ENCODE results near the gene SORCS3. TPM values are rescaled to one million over a fixed set of nuclear protein-coding genes. Genes with fewer than 3 reads are reported as not detected.

The SORCS3 gene
- polyA plus RNA-seq, 1 donor from 2014 or later: 9.8 TPM

DNA sequence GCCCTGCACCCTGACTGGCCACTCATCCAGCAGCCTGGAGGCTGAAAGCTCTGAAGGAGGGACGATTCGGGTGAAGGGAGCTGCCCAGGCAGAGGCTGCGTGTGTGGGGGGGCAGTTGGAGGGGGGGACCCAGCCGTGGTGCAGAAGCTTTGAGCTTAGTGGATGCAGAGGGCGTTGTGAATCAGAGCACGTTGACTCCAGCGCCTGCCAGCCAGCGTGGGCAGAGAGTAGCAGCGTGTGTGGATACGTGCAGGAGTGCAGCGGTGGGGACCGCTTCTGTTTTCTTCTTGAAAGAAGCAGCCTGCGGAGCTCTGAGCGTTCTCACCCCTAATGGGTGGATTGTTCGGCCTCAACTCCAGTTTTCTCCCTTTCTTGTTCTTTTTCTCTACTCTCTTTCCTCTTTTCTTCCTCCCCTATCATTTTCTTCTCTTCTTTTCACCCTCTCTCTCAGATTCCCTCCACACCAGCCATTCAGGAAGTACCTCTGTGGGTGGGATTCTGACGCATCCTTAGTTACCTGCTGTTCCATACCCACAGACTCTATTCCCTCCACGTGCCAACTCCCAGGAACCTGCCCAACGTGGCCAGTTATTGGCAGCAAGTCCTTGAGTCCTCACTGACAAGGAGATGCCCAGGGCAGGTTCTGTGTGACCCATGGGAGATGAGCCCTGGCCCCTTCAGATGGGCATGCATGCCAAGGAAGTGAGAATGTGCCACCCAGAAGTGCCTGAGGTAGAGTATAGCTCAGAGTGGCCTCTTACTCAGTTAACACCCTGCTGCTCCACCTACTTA, 47.4 kb downstream of the SORCS3 start:
- Histone ChIP-seq H3K9me3 (ENCODE audit: low read length) (no peaks in the 10 kb centered on the region), H3K9ac (ENCODE audit: low read length) (no peak overlapping the region), H3K36me3 (ENCODE audit: insufficient read depth, low read length) (no peaks in the 10 kb centered on the region), H3K79me2 (replicated peaks; ENCODE audit: insufficient read depth, low read length) (no peaks in the 10 kb centered on the region), H3K4me3 (ENCODE audit: low read length) (no peak overlapping the region), H3K9me2 (ENCODE audit: insufficient read depth, low read length) (no peaks in the 10 kb centered on the region), H3K27ac (ENCODE audit: low read length) (no peak overlapping the region), H3K27me3 (ENCODE audit: insufficient read depth, low read depth, low read length) (no peaks in the 10 kb centered on the region), H2AFZ (ENCODE audit: low read depth, low read length) (no peak overlapping the region), H3K4me2 (ENCODE audit: low read length) (no peak overlapping the region), H3F3A (ENCODE audit: insufficient read depth, low read length, poor library complexity, severe bottlenecking) (no peaks in the 10 kb centered on the region), H4K20me1 (ENCODE audit: insufficient read depth) (no peaks in the 10 kb centered on the region)
- TF ChIP-seq SMC3 (conservative IDR thresholded peaks at IDR 0.05; ENCODE audit: poor library complexity): no peak
- no peak for TF ChIP-seq RAD21 (conservative IDR thresholded peaks at IDR 0.05)
- no peak for TF ChIP-seq EP300 (conservative IDR thresholded peaks at IDR 0.05; ENCODE audit: poor library complexity, severe bottlenecking)
- TF ChIP-seq, protein P1, sequence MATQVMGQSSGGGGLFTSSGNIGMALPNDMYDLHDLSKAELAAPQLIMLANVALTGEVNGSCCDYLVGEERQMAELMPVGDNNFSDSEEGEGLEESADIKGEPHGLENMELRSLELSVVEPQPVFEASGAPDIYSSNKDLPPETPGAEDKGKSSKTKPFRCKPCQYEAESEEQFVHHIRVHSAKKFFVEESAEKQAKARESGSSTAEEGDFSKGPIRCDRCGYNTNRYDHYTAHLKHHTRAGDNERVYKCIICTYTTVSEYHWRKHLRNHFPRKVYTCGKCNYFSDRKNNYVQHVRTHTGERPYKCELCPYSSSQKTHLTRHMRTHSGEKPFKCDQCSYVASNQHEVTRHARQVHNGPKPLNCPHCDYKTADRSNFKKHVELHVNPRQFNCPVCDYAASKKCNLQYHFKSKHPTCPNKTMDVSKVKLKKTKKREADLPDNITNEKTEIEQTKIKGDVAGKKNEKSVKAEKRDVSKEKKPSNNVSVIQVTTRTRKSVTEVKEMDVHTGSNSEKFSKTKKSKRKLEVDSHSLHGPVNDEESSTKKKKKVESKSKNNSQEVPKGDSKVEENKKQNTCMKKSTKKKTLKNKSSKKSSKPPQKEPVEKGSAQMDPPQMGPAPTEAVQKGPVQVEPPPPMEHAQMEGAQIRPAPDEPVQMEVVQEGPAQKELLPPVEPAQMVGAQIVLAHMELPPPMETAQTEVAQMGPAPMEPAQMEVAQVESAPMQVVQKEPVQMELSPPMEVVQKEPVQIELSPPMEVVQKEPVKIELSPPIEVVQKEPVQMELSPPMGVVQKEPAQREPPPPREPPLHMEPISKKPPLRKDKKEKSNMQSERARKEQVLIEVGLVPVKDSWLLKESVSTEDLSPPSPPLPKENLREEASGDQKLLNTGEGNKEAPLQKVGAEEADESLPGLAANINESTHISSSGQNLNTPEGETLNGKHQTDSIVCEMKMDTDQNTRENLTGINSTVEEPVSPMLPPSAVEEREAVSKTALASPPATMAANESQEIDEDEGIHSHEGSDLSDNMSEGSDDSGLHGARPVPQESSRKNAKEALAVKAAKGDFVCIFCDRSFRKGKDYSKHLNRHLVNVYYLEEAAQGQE (IDR thresholded peaks at IDR 0.05; ENCODE audit: borderline replicate concordance): no peak
- no peak for TF ChIP-seq EZH2 (IDR thresholded peaks at IDR 0.05; ENCODE audit: borderline replicate concordance, insufficient read depth, low read length, poor library complexity, severe bottlenecking)
- TF ChIP-seq POLR2AphosphoS5 (IDR thresholded peaks at IDR 0.05): no peak
- TF ChIP-seq TAF1 (IDR thresholded peaks at IDR 0.05; ENCODE audit: low read depth): no peak
- no peak for TF ChIP-seq MXI1 (conservative IDR thresholded peaks at IDR 0.05; ENCODE audit: poor library complexity, severe bottlenecking)
- TF ChIP-seq, protein P2, sequence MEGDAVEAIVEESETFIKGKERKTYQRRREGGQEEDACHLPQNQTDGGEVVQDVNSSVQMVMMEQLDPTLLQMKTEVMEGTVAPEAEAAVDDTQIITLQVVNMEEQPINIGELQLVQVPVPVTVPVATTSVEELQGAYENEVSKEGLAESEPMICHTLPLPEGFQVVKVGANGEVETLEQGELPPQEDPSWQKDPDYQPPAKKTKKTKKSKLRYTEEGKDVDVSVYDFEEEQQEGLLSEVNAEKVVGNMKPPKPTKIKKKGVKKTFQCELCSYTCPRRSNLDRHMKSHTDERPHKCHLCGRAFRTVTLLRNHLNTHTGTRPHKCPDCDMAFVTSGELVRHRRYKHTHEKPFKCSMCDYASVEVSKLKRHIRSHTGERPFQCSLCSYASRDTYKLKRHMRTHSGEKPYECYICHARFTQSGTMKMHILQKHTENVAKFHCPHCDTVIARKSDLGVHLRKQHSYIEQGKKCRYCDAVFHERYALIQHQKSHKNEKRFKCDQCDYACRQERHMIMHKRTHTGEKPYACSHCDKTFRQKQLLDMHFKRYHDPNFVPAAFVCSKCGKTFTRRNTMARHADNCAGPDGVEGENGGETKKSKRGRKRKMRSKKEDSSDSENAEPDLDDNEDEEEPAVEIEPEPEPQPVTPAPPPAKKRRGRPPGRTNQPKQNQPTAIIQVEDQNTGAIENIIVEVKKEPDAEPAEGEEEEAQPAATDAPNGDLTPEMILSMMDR (IDR thresholded peaks at IDR 0.05; ENCODE audit: poor library complexity, severe bottlenecking): no peak

DNA sequence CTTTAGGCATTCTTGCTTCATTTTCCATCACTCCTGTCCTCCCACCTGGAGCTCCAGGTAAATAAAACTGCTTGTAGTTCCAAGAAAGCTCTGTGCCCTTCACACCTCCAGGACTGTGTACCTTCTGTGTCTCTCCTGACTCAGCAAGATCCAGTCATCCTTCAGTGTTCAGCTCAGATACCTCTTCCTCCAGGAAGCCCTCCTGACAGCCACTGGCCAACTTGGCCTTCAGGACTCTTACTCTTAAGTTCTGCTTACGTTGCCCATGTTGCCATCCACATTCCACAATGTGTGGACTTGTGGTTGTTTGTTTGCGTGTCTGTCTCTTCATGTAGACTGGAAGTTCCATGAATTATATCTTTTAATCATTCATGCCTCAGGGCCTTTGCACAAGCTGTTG, 48.0 kb downstream of the SORCS3 start:
- TF ChIP-seq SMC3 (conservative IDR thresholded peaks at IDR 0.05; ENCODE audit: poor library complexity): no peak
- no peak for TF ChIP-seq EZH2 (IDR thresholded peaks at IDR 0.05; ENCODE audit: borderline replicate concordance, insufficient read depth, low read length, poor library complexity, severe bottlenecking)
- TF ChIP-seq MXI1 (conservative IDR thresholded peaks at IDR 0.05; ENCODE audit: poor library complexity, severe bottlenecking): no peak
- no peak for TF ChIP-seq EP300 (conservative IDR thresholded peaks at IDR 0.05; ENCODE audit: poor library complexity, severe bottlenecking)
- no peak for TF ChIP-seq TAF1 (IDR thresholded peaks at IDR 0.05; ENCODE audit: low read depth)
- TF ChIP-seq, protein P1 (IDR thresholded peaks at IDR 0.05; ENCODE audit: borderline replicate concordance): no peak
- TF ChIP-seq POLR2AphosphoS5 (IDR thresholded peaks at IDR 0.05): no peak
- TF ChIP-seq, protein P2 (IDR thresholded peaks at IDR 0.05; ENCODE audit: poor library complexity, severe bottlenecking): no peak
- no peak for TF ChIP-seq RAD21 (conservative IDR thresholded peaks at IDR 0.05)
- Histone ChIP-seq H3K4me3 (ENCODE audit: low read length) (no peak overlapping the region), H3K36me3 (ENCODE audit: insufficient read depth, low read length) (no peaks in the 10 kb centered on the region), H3K9me2 (ENCODE audit: insufficient read depth, low read length) (no peaks in the 10 kb centered on the region), H3K4me2 (ENCODE audit: low read length) (no peak overlapping the region), H3K79me2 (replicated peaks; ENCODE audit: insufficient read depth, low read length) (no peaks in the 10 kb centered on the region), H3F3A (ENCODE audit: insufficient read depth, low read length, poor library complexity, severe bottlenecking) (no peaks in the 10 kb centered on the region), H3K27me3 (ENCODE audit: insufficient read depth, low read depth, low read length) (no peaks in the 10 kb centered on the region), H4K20me1 (ENCODE audit: insufficient read depth) (no peaks in the 10 kb centered on the region), H2AFZ (ENCODE audit: low read depth, low read length) (no peak overlapping the region), H3K27ac (ENCODE audit: low read length) (no peak overlapping the region), H3K9ac (ENCODE audit: low read length) (no peak overlapping the region), H3K9me3 (ENCODE audit: low read length) (no peaks in the 10 kb centered on the region)
